GM23248 (cell line): Measurements from ENCODE around the gene RTN4. TPM values are rescaled to one million over a fixed set of nuclear protein-coding genes. Genes with fewer than 3 reads are reported as not detected.

Experiments
- DNase-seq: peaks from one replicate; pipeline ENCODE4 v3.0.0-alpha.2; 2015
- H2AFZ ChIP-seq: fragments of 200-600 bp; sonication (generic); 2 replicates; pipeline ENCODE4 v1.6.1; 2016; ENCODE audit warnings: antibody characterized with exemption
- H3F3A ChIP-seq: fragments of 200-600 bp; sonication (generic); 2 replicates; pipeline ENCODE4 v1.6.1; 2016; ENCODE audit warnings: mild to moderate bottlenecking, antibody characterized with exemption, mixed run types; ENCODE audit not compliant: insufficient read depth
- H3K27ac ChIP-seq: fragments of 200-600 bp; sonication (generic); 2 replicates; pipeline ENCODE4 v1.5.1; 2016; ENCODE audit warnings: mild to moderate bottlenecking
- H3K27me3 ChIP-seq: fragments of 200-600 bp; sonication (generic); replicated peaks from 2 replicates; pipeline ENCODE4 v1.6.1; 2016; ENCODE audit warnings: mild to moderate bottlenecking; ENCODE audit not compliant: insufficient read depth
- H3K36me3 ChIP-seq: fragments of 200-600 bp; sonication (generic); 2 replicates; pipeline ENCODE4 v1.6.1; 2016; ENCODE audit warnings: low read depth, mild to moderate bottlenecking
- H3K4me1 ChIP-seq: fragments of 200-600 bp; sonication (generic); 2 replicates; pipeline ENCODE4 v1.6.1; 2016; ENCODE audit warnings: mild to moderate bottlenecking; ENCODE audit not compliant: insufficient read depth
- H3K4me2 ChIP-seq: fragments of 200-600 bp; sonication (generic); one replicate; pipeline ENCODE4 v1.6.1; 2016; ENCODE audit warnings: mild to moderate bottlenecking; ENCODE audit not compliant: unreplicated experiment
- H3K4me3 ChIP-seq: fragments of 200-600 bp; sonication (generic); 2 replicates; pipeline ENCODE4 v1.5.1; 2016; ENCODE audit warnings: mild to moderate bottlenecking
- H3K79me2 ChIP-seq: fragments of 200-600 bp; sonication (generic); 2 replicates; pipeline ENCODE4 v1.6.1; 2016; ENCODE audit warnings: mild to moderate bottlenecking; ENCODE audit not compliant: insufficient read depth
- H3K9ac ChIP-seq: fragments of 200-600 bp; sonication (generic); 2 replicates; pipeline ENCODE4 v1.6.1; 2016; ENCODE audit warnings: mild to moderate bottlenecking
- H3K9me2 ChIP-seq: fragments of 200-600 bp; sonication (generic); 2 replicates; pipeline ENCODE4 v1.6.1; 2016; ENCODE audit warnings: mixed run types, mild to moderate bottlenecking, moderate library complexity; ENCODE audit not compliant: insufficient read depth
- H3K9me3 ChIP-seq: fragments of 200-600 bp; sonication (generic); one replicate; pipeline ENCODE4 v1.6.1; 2017; ENCODE audit warnings: low read depth
- H4K20me1 ChIP-seq: fragments of 200-600 bp; sonication (generic); 2 replicates; pipeline ENCODE4 v1.6.0; 2016; ENCODE audit not compliant: insufficient read depth
- EZH2 ChIP-seq: fragments of 200-600 bp; sonication (generic); IDR thresholded peaks from 2 replicates; pipeline ENCODE4 v1.6.1; 2018; ENCODE audit warnings: antibody characterized with exemption, mild to moderate bottlenecking; ENCODE audit not compliant: insufficient read depth, poor library complexity, severe bottlenecking
- EZH2phosphoT487 ChIP-seq: fragments of 200-600 bp; sonication (generic); IDR thresholded peaks from 2 replicates; pipeline ENCODE4 v1.6.1; 2018; ENCODE audit warnings: antibody characterized with exemption, moderate library complexity, mild to moderate bottlenecking, low read depth; ENCODE audit not compliant: insufficient read depth
- WGBS, 2 experiments: methylation state at CpG; one replicate each; pipeline ENCODE4 v1.1.6; 2015 to 2017; ENCODE audit warnings: low lambda C conversion rate in 2 of 2, low coverage in 1 of 2; ENCODE audit errors: missing lambda C conversion rate in 2 of 2; 5-methylcytosine and 5-hydroxymethylcytosine counted together
- in situ Hi-C: fragments of 300-500 bp; cut with MboI; formaldehyde crosslinking; loops from 2 replicates; pipeline ENCODE4 v1.15.0; 2020
- polyA plus RNA-seq: library from polyadenylated mRNA; unstranded; fragments of >200 nt; fragmentation: Nextera tagmentation; extraction: Ambion mirVana; gene quantifications from 2 replicates; pipeline ENCODE4 v1.2.1, GENCODE V29; 2016
- total RNA-seq: library from RNA; depleted of rRNA; stranded (reverse); fragments of >200 nt; shearing (Covaris generic); gene quantifications from 2 replicates; pipeline ENCODE4 v1.2.3, GENCODE V29; 2014

RTN4 gene
- total and polyA plus RNA-seq, 2 experiments from 2014 or later: 361 to 425 TPM

- Histone ChIP-seq H3K4me2 (no peak overlapping the region), H4K20me1 (no peaks in the 10 kb centered on the region), H3K4me1 (peaks cover 11% of the 10 kb centered on the region), H3K9ac (no peak overlapping the region), H3K4me3 (no peak overlapping the region), H3K27me3 (no peaks in the 10 kb centered on the region), H2AFZ (no peak overlapping the region), H3K9me3 (no peaks in the 10 kb centered on the region), H3K79me2 (no peaks in the 10 kb centered on the region), H3K9me2 (no peaks in the 10 kb centered on the region), H3K36me3 (no peaks in the 10 kb centered on the region), H3K27ac (no peak overlapping the region), H3F3A (peaks cover 10% of the 10 kb centered on the region)
- in situ Hi-C loops: no loop called here
- WGBS, 2 experiments: 88 to 91% methylated on average over 7 of the region's 7 CpGs
- TF ChIP-seq EZH2: no peak
- TF ChIP-seq EZH2phosphoT487: no peak
- DNase-seq: no peak
Observed at GRCh38 chr2:54960164-54960563, 90.1 kb downstream of the RTN4 start.

GRCh38 chr2:54958717-54959371 is 91.4 kb downstream of the RTN4 start:
- TF ChIP-seq EZH2phosphoT487 (no peak), EZH2 (no peak)
- Histone ChIP-seq H3F3A (no peaks in the 10 kb centered on the region), H3K4me1 (no peaks in the 10 kb centered on the region), H3K27ac (no peak overlapping the region), H3K9me2 (no peaks in the 10 kb centered on the region), H3K36me3 (no peaks in the 10 kb centered on the region), H3K4me3 (no peak overlapping the region), H3K27me3 (no peaks in the 10 kb centered on the region), H3K79me2 (no peaks in the 10 kb centered on the region), H3K4me2 (no peak overlapping the region), H2AFZ (no peak overlapping the region), H3K9me3 (no peaks in the 10 kb centered on the region), H4K20me1 (no peaks in the 10 kb centered on the region), H3K9ac (no peak overlapping the region)
- WGBS, 2 experiments: 82 to 84% methylated on average over 14 of the region's 14 CpGs
- in situ Hi-C loops: no loop called here
- no peak for DNase-seq

- WGBS, 2 experiments: 72 to 77% methylated on average over 18 of the region's 18 CpGs
- no peak overlapping the region for H3K4me2 ChIP-seq
- no peak for TF ChIP-seq EZH2
- TF ChIP-seq EZH2phosphoT487: no peak
- no peaks in the 10 kb centered on the region for H3K36me3 ChIP-seq
- H3K79me2 ChIP-seq: no peaks in the 10 kb centered on the region
- no peaks in the 10 kb centered on the region for H3F3A ChIP-seq
- peaks cover 12% of the 10 kb centered on the region for H3K4me1 ChIP-seq
- H3K9me2 ChIP-seq: no peaks in the 10 kb centered on the region
- H3K27ac ChIP-seq: no peak overlapping the region
- H3K9ac ChIP-seq: no peak overlapping the region
- H3K9me3 ChIP-seq: no peaks in the 10 kb centered on the region
- no peaks in the 10 kb centered on the region for H3K27me3 ChIP-seq
- in situ Hi-C loops: no loop called here
- DNase-seq: no peak
- no peak overlapping the region for H3K4me3 ChIP-seq
- H4K20me1 ChIP-seq: no peaks in the 10 kb centered on the region
- no peak overlapping the region for H2AFZ ChIP-seq
Observed at GRCh38 chr2:54957321-54957999, 92.8 kb downstream of the RTN4 start.

- no peak for DNase-seq
- H3K36me3 ChIP-seq: no peaks in the 10 kb centered on the region
- no peaks in the 10 kb centered on the region for H3K79me2 ChIP-seq
Observed at GRCh38 chr2:54956111-54956627, 94.1 kb downstream of the RTN4 start.

More at GRCh38 chr2:54956111-54956627, 94.1 kb downstream of the RTN4 start:
- in situ Hi-C loops: no loop called here
- Histone ChIP-seq H4K20me1 (no peaks in the 10 kb centered on the region), H2AFZ (no peak overlapping the region), H3K4me3 (no peak overlapping the region), H3K4me1 (peaks cover 24% of the 10 kb centered on the region), H3K9me2 (no peaks in the 10 kb centered on the region), H3F3A (peaks cover 6% of the 10 kb centered on the region; the same call in 1 of the 2 replicates), H3K9ac (no peak overlapping the region), H3K4me2 (no peak overlapping the region), H3K9me3 (no peaks in the 10 kb centered on the region), H3K27me3 (no peaks in the 10 kb centered on the region), H3K27ac (no peak overlapping the region)
- WGBS, 2 experiments: 94% methylated on average over 2 of the region's 2 CpGs
- TF ChIP-seq EZH2: no peak
- TF ChIP-seq EZH2phosphoT487: no peak
